Stomach (tissue), 9 donors: ENCODE results near the gene CCDC167. TPM values are rescaled to one million over a fixed set of nuclear protein-coding genes. Genes with fewer than 3 reads are reported as not detected.

Experiments
- DNase-seq, 2 donors: peaks; one replicate each; pipeline versions ENCODE4 v3.0.0 to v3.0.0-alpha.2; 2013 to 2019
- H3K27ac ChIP-seq, 5 donors: fragments of 200-600 bp in 4 of 5; sonication (generic) in 4 of 5; one replicate each; pipeline ENCODE4 v1.5.1; 2013 to 2019; ENCODE audit warnings: mild to moderate bottlenecking in 1 of 5, moderate library complexity in 1 of 5
- H3K27me3 ChIP-seq, 3 donors: fragments of 200-600 bp; sonication (generic); one replicate each; pipeline ENCODE4 v1.5.1; 2017 to 2019; ENCODE audit warnings: mixed run types in 1 of 3
- H3K36me3 ChIP-seq, 4 donors: fragments of 200-600 bp; sonication (generic); 1 replicate in 3 of 4; 2 replicates in 1 of 4; pipeline ENCODE4 v1.5.1; 2016 to 2019
- H3K4me1 ChIP-seq, 4 donors: fragments of 200-600 bp; sonication (generic); one replicate each; pipeline ENCODE4 v1.5.1; 2016 to 2019
- H3K4me3 ChIP-seq, 4 donors: fragments of 200-600 bp; sonication (generic) in 3 of 4; one replicate each; pipeline ENCODE4 v1.5.1; 2016 to 2019; ENCODE audit warnings: mild to moderate bottlenecking in 1 of 4
- H3K9me3 ChIP-seq, 4 donors: fragments of 200-600 bp; sonication (generic); one replicate each; pipeline ENCODE4 v1.5.1; 2016 to 2019
- EP300 ChIP-seq: sonication (generic); formaldehyde crosslinking; IDR thresholded peaks from one replicate; pipeline ENCODE4 v1.6.1; 2017; ENCODE audit warnings: antibody characterized with exemption
- POLR2A ChIP-seq, 4 donors: fragments of 450-650 bp; IDR thresholded peaks; one replicate each; pipeline ENCODE4 v1.6.1; 2016; ENCODE audit warnings: antibody characterized with exemption in 4 of 4, control low read depth in 2 of 4, mild to moderate bottlenecking in 1 of 4, moderate library complexity in 1 of 4
- POLR2AphosphoS5 ChIP-seq, 3 donors: sonication (generic); formaldehyde crosslinking; IDR thresholded peaks; one replicate each; pipeline ENCODE4 v1.6.1; 2016; ENCODE audit warnings: antibody characterized with exemption in 3 of 3
- WGBS, 5 donors: extraction: QIAGEN DNeasy Blood & Tissue Kit in 3 of 5; methylation state at CpG; one replicate each; pipeline versions ENCODE4 v1.1.5 to v1.1.7; 2013 to 2018; 5-methylcytosine and 5-hydroxymethylcytosine counted together
- intact Hi-C: fragments of 100-400 bp; cut with DNase I; formaldehyde crosslinking; loops from one replicate; pipeline ENCODE4 v1.15.1; 2023; ENCODE audit warnings: low total_unique reads
- polyA plus RNA-seq, 3 donors: library from polyadenylated mRNA; stranded (reverse); fragments of 200-250 nt; gene quantifications; one replicate each; pipeline ENCODE4 v1.2.3, GENCODE V29; 2013
- total RNA-seq, 5 donors: library from RNA; depleted of rRNA; stranded (reverse); fragments of >200 nt; gene quantifications; one replicate each; pipeline versions ENCODE4 v1.1.0 to v1.2.3, GENCODE V29; 2014 to 2016
- TF ChIP-seq, protein P1 (sequence below), 7 experiments: fragments of 450-650 bp in 4 of 7; fragments of 200-600 bp in 3 of 7; sonication (generic) in 3 of 7; IDR thresholded peaks; one replicate each; pipeline ENCODE4 v1.5.1; 2016 to 2019; ENCODE audit warnings: antibody characterized with exemption in 7 of 7, control low read depth in 2 of 7, mild to moderate bottlenecking in 1 of 7
- donor health status: healthy with polysubstance abuse.
- donor health status: Bipolar disorder and iron deficiency.
- donor health status: healthy.

Gene CCDC167
- total and polyA plus RNA-seq, 8 donors = 4.2 to 47.8 (median 42.5) TPM; not detected in 1

DNA sequence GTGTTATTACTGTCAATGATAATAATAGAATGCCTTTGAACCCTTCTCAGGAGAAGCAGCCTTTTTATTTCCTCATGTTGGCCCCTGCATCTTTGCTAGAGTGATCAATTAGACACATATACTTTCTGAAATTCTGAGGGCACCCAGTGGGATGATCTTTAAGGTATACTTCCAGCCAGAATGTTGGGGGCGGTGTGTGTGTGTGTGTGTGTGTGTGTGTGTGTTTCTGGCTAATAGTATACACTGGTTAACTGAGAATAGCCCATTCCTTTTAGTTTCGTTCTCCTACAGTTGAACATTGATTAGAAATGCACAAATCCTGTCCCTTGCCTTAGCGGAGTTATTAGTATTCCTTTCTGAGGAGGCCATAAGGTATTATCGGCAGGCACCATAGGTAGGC lies 41.7 kb upstream of the CCDC167 start:
- no peak overlapping the region for H3K27ac ChIP-seq
- no peaks in the 10 kb centered on the region for H3K36me3 ChIP-seq
- H3K9me3 ChIP-seq = no peaks in the 10 kb centered on the region
- peaks cover 0 to 21% (median 17%) of the 10 kb centered on the region in 3 donors for H3K27me3 ChIP-seq
- H3K4me3 ChIP-seq = no peak overlapping the region
- no peak for TF ChIP-seq EP300
- no peak for TF ChIP-seq POLR2AphosphoS5 (IDR thresholded peaks at IDR 0.05)
- TF ChIP-seq, protein P1, sequence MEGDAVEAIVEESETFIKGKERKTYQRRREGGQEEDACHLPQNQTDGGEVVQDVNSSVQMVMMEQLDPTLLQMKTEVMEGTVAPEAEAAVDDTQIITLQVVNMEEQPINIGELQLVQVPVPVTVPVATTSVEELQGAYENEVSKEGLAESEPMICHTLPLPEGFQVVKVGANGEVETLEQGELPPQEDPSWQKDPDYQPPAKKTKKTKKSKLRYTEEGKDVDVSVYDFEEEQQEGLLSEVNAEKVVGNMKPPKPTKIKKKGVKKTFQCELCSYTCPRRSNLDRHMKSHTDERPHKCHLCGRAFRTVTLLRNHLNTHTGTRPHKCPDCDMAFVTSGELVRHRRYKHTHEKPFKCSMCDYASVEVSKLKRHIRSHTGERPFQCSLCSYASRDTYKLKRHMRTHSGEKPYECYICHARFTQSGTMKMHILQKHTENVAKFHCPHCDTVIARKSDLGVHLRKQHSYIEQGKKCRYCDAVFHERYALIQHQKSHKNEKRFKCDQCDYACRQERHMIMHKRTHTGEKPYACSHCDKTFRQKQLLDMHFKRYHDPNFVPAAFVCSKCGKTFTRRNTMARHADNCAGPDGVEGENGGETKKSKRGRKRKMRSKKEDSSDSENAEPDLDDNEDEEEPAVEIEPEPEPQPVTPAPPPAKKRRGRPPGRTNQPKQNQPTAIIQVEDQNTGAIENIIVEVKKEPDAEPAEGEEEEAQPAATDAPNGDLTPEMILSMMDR (IDR thresholded peaks at IDR 0.05) = no peak
- TF ChIP-seq POLR2A (IDR thresholded peaks at IDR 0.05) = no peak
- H3K4me1 ChIP-seq = peaks cover 4 to 6% (median 5%) of the 10 kb centered on the region in 4 donors
- DNase-seq = no peak
- WGBS, 5 donors = 85 to 93% (median 91%) methylated on average over 4 of the region's 4 CpGs
- intact Hi-C loops = no loop called here

DNA sequence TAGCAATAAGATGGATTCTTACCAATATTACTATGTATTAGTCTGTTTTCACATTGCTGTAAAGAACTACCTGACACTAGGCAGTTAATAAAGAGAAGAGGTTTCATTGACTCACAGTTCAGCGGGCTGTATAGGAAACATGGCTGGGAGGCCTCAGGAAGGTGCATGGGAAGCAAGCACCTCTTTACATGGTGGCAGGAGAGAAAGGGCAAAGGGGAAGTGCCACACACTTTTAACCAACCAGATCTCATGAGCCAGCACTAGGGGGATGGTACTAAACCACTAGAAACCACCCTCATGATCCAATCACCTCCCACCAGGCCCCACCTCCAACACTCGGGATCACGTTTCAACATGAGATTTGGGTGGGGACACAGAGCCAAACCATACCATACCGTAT lies 40.7 kb upstream of the CCDC167 start:
- DNase-seq = no peak
- Histone ChIP-seq H3K4me1 (peaks cover 14 to 15% (median 14%) of the 10 kb centered on the region in 4 donors), H3K9me3 (no peaks in the 10 kb centered on the region), H3K27me3 (peaks cover 0 to 30% (median 26%) of the 10 kb centered on the region in 3 donors), H3K27ac (no peak overlapping the region), H3K36me3 (no peaks in the 10 kb centered on the region), H3K4me3 (no peak overlapping the region)
- 57 to 65% (median 62%) methylated on average over 4 of the region's 4 CpGs for WGBS, 5 donors
- TF ChIP-seq POLR2A (IDR thresholded peaks at IDR 0.05) = no peak
- no peak for TF ChIP-seq POLR2AphosphoS5 (IDR thresholded peaks at IDR 0.05)
- TF ChIP-seq EP300 = no peak
- TF ChIP-seq, protein P1 (IDR thresholded peaks at IDR 0.05) = no peak
- intact Hi-C loops = no loop called here

DNA sequence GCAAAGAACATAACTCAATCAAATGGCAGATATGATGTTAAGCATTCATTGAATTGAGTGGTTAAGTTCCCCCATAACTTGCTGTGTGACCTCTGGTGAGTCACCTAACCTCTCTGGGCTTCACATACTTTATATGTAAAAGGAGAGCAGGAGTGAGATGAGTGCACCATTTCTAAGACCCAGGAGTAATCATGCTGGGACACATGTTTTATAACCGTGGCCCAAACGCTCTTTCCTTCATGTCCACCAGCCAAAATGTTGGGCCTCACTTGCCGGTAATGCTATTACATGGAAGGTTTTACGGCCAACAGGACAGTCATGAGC lies 40.3 kb upstream of the CCDC167 start:
- TF ChIP-seq POLR2A (IDR thresholded peaks at IDR 0.05) (no peak), EP300 (no peak), POLR2AphosphoS5 (IDR thresholded peaks at IDR 0.05) (no peak)
- TF ChIP-seq, protein P1 (IDR thresholded peaks at IDR 0.05) = no peak
- Histone ChIP-seq H3K4me1 (peaks cover 15 to 18% (median 17%) of the 10 kb centered on the region in 4 donors), H3K9me3 (no peaks in the 10 kb centered on the region), H3K27ac (no peak overlapping the region), H3K27me3 (peaks cover 0 to 34% (median 30%) of the 10 kb centered on the region in 3 donors), H3K4me3 (no peak overlapping the region), H3K36me3 (no peaks in the 10 kb centered on the region)
- DNase-seq = no peak
- intact Hi-C loops = no loop called here
- WGBS, 5 donors = 93 to 99% (median 95%) methylated on average over 4 of the region's 4 CpGs

DNA sequence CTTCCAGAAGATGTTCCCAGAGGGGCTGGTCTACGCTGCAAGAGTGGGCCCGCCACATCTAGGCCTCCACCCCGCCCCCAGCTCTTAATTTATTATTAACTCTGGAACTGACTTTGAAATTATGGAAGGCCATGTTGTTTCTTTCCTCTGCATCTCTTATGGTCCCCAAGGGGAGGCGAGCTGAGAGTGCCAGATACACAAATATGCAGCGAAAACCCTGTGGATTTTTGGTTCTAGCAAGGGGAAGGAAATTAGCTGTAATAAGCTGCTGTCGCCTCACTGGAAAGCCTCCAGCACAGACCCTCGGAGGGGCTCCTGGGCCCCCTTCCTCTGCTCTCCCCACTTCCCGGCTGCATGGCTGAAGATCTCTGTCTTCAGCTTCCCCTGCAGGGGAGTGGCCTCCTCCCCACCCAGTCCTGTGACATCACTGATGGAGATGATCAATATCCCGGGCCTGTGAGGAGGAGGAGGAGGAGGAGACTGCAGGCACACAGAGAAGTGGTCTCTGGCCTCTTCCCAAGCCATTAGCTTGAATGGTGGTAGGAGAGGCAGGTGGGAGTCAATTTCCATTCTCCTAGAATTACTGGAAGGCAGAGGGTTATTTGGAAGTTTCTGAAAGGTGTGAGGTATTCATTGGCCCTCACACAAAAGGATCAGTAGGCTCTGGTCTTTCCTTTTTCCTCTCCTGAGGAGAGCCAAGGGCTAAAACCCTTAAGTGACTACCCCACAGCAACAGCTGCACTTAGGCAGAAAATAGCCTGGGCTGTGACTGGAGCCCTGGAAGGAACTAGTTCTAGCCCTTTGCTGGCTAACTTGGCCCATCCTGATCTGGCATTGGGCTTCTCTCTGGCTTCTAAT lies 39.7 kb upstream of the CCDC167 start:
- intact Hi-C loops = no loop called here
- no peaks in the 10 kb centered on the region for H3K9me3 ChIP-seq
- no peaks in the 10 kb centered on the region for H3K36me3 ChIP-seq
- peaks cover under 1 to 40% (median 30%) of the 10 kb centered on the region in 3 donors for H3K27me3 ChIP-seq
- H3K4me1 ChIP-seq = peaks cover 15 to 18% (median 17%) of the 10 kb centered on the region in 4 donors
- DNase-seq = peak in 1 of 2 donors; percentile 43
- H3K27ac ChIP-seq = no peak overlapping the region
- 69 to 77% (median 74%) methylated on average over 9 of the region's 9 CpGs for WGBS, 5 donors
- TF ChIP-seq POLR2A (IDR thresholded peaks at IDR 0.05) = no peak
- no peak for TF ChIP-seq EP300
- no peak for TF ChIP-seq POLR2AphosphoS5 (IDR thresholded peaks at IDR 0.05)
- TF ChIP-seq, protein P1 (IDR thresholded peaks at IDR 0.05) = no peak
- H3K4me3 ChIP-seq = no peak overlapping the region
